Tongue (tissue), 2 donors: ENCODE measurements around the gene RBKS. TPM values are rescaled to one million over a fixed set of nuclear protein-coding genes. Genes with fewer than 3 reads are reported as not detected.
"Not testable (repeated sequence)": the region's sequence is repeated elsewhere in the genome, so short reads cannot be mapped to it uniquely, and the experiment has no call there.

ENCODE experiments used
- DNase-seq: peaks from one replicate; pipeline ENCODE4 v3.0.0-alpha.2; 2015
- total RNA-seq: library from RNA; depleted of rRNA; stranded (reverse); fragments of >200 nt; gene quantifications from one replicate; pipeline ENCODE4 v1.2.3, GENCODE V29; 2014

RBKS gene
- total RNA-seq, 1 donor from 2014 or later, result 0.62 TPM

GRCh38 chr2:27797841-27798240 lies 92.3 kb downstream of the RBKS start:
- no peak for DNase-seq

DNA sequence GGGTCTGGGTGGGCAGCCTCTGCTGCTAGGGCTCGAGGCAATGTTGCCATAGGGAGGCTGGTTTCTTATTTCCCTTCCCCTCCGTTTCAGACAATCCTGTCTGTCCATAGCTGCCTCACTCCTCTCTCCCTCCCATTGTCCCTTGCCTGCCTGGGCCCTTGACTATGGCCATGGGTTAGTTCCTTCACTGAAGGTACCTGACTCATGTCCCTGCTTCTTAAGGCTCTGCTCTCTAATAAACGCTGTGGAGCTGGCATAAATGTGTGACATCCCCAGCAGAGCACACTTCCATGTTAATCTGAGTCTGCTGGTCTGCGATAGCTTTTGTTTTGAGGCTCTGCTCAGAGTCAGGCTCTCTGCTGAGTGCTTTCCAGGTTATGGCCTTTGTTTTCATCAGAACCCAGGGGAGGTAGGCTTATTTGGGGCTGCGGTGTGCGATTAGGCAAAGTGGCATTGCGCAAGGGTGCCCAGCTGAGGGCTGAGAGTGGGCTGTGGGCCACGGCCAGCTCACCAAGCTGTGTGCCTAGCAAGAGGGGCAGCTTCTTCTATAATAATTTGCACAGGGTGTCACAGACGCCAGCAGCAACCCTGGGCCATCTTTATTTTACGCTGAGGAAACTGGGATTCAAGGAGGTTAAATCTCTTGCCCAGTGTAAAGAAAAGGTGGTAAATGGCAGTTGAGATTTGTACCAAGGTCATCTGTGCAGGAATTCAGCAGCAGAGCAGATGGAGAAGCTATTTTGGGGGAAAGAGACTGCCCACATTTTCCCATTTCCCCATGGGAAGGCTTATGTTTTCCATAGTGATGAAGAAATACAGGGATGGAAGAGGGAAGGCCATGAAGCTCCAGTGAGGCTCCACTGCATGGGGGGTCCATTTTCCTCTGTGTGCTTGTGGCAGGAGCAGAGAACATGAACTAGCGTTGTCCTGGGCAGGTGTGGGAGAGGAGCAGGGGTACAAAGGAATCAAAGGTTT lies 93.1 kb downstream of the RBKS start:
- DNase-seq, result no peak

- DNase-seq, result no peak
These were observed 94.3 kb downstream of the RBKS start for GRCh38 chr2:27795868-27796277.

- no peak for DNase-seq
These were observed 94.9 kb downstream of the RBKS start for GRCh38 chr2:27795093-27795834.

DNA sequence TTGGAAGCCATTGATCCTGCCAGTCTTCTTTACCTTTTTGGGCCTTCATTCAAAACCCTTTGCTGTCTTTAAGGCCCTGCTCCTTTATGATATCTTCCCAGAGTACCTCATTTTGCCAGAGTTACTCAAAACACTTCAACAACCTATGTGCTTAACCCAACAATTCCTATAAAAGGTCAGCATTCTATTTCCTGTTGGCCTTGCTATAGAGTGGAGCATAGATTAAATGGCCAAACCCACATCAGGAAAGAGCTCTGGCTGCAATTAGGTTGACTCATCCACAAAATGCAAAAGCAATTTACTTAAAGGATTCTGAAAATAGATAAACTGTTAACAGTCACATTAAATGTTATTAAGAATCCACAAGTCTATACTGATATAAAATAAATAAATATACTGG lies 97.4 kb downstream of the RBKS start:
- no peak for DNase-seq

GRCh38 chr2:27790796-27791195 lies 99.4 kb downstream of the RBKS start:
- no peak for DNase-seq

DNA sequence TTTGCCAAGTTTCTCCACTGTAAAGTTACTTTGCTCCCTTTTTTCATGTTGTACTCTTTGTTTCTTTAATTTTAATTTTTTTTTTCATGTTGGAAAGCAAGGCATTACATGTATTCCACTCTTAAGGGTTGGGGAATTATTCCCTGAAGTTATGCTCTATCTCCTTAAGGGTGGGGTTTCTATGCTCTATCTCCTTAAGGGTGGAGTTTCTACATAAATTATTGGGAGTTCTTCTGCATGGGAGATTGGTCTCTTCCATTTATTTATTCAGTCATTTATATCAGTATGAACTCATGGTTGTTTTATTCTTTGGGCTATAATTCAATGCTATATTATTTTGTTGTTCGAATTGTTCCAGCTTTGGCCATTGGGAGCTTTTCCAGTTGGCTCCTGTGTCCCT lies 107.5 kb downstream of the RBKS start:
- DNase-seq, result no peak

- DNase-seq, result no peak
These were observed 108.7 kb downstream of the RBKS start for GRCh38 chr2:27781496-27781895.

GRCh38 chr2:27779417-27780055 lies 110.7 kb downstream of the RBKS start:
- DNase-seq, result no peak

- DNase-seq, result no peak
These were observed 113.5 kb downstream of the RBKS start for GRCh38 chr2:27776696-27777095.

GRCh38 chr2:27776097-27776496 lies 114.1 kb downstream of the RBKS start:
- no peak for DNase-seq

- DNase-seq, result no peak
These were observed 116.2 kb downstream of the RBKS start for GRCh38 chr2:27773959-27774358.

- no peak for DNase-seq
These were observed 117.4 kb downstream of the RBKS start for GRCh38 chr2:27772804-27773203.

- peak; percentile 97 for DNase-seq
These were observed 118.4 kb downstream of the RBKS start, which contains the start of gene MRPL33 for GRCh38 chr2:27771548-27772335. TSS of gene MRPL33 (plus strand) at chr2:27771719. CDS start at chr2:27771778, 59 bp downstream.

DNA sequence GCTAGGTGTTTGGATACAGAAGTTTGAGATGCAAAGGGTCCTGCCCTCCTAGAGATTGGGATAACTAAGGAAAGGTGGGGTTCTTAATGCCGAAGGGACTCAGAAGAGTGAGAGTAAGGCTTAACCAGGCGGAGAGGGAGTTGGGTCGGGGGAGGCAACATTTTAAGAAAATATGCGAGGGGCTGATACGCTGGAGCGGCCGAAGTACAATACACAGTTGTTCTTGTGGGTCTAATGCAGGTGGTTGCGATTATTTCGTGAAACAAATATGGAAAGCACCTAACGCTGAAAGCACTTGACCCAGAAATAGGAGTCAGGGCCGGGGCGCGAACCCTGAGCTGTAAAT lies 119.0 kb downstream of the RBKS start:
- DNase-seq, result no peak

DNA sequence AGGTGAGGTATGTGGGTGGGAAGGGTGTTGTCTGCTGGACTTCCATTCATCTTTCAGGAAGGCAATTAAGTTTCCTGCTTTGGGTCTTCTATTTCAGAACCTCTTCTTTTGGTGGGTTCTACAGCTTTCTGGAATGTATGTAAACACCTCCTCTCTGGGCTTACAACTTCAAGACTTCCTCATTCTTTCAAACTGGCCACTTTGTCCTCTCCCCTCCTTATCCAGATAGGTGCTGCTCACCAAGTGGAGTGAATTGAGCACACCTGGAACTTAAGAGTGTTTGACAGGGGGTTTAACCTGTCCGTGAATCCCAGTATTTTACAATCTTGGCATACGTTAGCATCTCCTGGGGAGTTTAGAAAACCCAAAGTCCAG lies 123.9 kb downstream of the RBKS start:
- no peak for DNase-seq

DNA sequence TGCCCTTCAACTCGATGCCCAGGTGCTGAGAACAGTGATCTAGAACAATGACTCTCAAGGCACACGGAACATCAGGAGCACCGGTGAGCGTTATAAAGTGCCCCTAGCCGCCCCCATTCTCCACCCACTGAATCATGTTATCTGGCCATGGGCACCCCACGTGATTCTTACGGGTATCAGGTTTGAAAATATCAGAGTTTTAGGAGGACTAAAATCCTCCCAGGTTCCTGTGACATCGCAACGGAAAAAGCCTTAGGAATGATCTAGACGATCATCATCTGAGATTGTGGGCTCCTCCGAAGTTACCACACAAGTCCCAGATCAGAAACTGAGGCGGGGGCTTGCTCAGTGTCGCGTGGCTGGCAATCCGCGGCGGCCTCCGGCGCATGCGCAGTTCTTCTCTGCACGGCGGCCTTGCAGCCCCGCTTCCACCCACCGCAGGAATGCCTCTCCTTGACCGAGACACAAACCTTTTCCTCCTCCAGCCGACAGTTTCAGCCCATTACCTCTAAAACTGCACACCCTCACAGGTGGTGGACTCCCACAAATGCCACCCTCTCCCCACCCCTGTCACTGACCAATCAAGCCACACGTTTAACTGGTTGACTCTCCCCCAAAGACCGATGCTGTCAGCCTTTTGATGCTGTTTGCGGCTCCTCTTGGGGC lies 124.4 kb downstream of the RBKS start:
- DNase-seq, result peak; percentile 79

DNA sequence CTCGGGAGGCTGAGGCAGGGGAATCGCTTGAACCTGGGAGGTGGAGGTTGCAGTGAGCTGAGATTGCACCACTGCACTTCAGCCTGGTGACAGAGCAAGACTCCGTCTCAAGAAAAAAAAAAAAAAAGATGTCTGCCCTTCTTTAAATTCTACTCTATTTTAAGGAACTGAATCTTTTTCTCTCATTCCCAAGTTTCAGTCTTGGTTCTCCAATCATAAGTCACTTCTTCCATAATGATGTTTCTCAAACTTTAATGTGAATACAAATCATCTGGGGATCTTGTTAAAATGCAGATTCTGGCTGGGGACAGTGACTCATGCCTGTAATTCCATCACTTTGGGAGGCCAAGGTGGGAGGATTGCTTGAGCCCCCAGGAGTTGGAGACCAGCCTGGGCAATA lies 125.7 kb downstream of the RBKS start:
- DNase-seq, result not testable (repeated sequence)

GRCh38 chr2:27763907-27764267 lies 126.3 kb downstream of the RBKS start:
- DNase-seq, result no peak

GRCh38 chr2:27762951-27763906 lies 127.0 kb downstream of the RBKS start:
- no peak for DNase-seq
